Activated T-cell treated with anti-CD3 and anti-CD28 coated beads for 1 hour (primary cell): ENCODE results near the gene TRAF3.
"Not testable (repeated sequence)": the region's sequence is repeated elsewhere in the genome, so short reads cannot be mapped to it uniquely, and the experiment has no call there.

Experiments used
- DNase-seq: peaks from one replicate; pipeline ENCODE4 v3.0.0-alpha.2; 2020; ENCODE audit warnings: low read depth

TRAF3 gene

DNA sequence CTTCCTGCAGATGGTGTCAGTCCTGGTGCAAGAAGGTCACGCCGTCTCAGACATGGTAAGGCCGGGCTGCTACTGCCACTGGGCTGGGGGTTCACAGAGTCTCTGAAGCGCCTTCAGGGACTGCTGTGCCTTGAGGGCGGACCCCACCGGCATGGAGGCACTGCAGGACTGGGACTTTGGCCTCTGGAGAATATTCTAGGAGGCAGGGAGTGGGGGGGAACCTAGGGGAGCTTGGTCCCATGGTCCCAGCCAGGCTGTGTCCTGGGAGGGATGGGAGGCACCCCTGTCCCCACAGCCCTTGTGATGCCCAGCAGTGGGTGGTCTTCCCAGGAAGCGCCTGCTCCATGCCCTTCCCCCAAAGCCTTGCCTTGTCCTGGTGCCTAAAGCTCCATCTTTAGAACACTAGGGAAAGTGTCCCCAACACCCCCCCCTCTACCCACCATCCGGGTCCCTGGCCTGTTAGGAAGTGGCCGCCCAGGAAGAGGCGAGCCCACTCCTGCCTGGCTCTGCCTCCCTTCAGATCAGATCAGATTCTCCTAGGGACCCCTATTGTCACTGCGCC, 146.8 kb downstream of the TRAF3 start:
- no peak for DNase-seq

DNA sequence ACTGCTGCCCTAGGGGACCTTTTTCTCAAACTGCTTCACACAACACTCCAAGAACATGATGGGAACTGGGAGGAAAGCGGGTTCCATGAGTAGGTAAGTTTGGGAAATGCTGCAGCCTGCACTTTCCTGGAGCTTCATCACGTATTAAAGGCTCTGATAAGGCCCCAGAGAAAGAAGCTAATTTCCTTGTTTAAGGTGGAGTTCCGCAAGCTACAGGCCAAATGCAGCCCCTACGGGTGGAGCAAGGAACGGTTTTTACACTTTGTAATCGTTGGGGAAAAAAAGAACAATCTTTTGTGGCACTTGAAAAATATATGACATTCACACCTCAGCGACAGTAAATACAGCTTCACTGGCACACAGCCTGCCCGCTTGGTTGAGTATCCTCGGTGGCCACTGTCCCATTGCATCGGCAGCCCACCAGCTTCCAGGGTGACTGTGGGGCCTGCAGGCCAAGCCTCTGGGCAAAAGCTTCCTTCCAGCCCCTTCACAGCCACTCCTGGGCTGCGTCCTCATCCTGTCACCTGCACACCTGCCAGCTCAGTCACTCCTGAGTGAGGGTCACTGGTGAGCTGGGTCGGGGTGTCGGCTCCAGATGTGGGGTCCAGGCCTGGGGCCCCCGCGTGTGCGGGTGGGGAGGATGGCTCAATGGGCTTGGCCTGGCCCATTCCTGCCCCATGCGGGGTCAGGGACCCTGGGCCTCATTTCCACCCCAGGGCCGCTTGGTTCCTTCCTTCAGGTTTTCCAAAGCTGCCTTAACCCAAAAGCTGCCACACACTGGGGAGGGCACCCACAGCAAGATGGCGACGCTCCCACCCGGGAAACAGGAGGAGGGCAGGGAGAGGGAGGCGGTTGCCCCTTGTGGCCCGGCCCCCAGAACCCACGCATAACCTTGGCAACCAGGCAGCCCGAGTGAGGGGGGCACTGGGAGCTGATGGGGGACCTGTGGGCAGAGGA, 147.7 kb downstream of the TRAF3 start:
- no peak for DNase-seq

- DNase-seq = no peak
Measured at GRCh38 chr14:102925646-102926045, 148.4 kb downstream of the TRAF3 start.

GRCh38 chr14:102926104-102926503, 148.9 kb downstream of the TRAF3 start:
- DNase-seq = no peak

GRCh38 chr14:102926840-102927239, 149.6 kb downstream of the TRAF3 start:
- DNase-seq = not testable (repeated sequence)

- DNase-seq = no peak
Measured at GRCh38 chr14:102927346-102927877, 150.2 kb downstream of the TRAF3 start.

GRCh38 chr14:102927878-102928411, 150.7 kb downstream of the TRAF3 start:
- DNase-seq = no peak

GRCh38 chr14:102928412-102929240, 151.4 kb downstream of the TRAF3 start:
- peak; percentile 75 for DNase-seq

GRCh38 chr14:102929241-102930137, 152.2 kb downstream of the TRAF3 start:
- DNase-seq = no peak

GRCh38 chr14:102930138-102930752, 153.0 kb downstream of the TRAF3 start:
- DNase-seq = no peak

DNA sequence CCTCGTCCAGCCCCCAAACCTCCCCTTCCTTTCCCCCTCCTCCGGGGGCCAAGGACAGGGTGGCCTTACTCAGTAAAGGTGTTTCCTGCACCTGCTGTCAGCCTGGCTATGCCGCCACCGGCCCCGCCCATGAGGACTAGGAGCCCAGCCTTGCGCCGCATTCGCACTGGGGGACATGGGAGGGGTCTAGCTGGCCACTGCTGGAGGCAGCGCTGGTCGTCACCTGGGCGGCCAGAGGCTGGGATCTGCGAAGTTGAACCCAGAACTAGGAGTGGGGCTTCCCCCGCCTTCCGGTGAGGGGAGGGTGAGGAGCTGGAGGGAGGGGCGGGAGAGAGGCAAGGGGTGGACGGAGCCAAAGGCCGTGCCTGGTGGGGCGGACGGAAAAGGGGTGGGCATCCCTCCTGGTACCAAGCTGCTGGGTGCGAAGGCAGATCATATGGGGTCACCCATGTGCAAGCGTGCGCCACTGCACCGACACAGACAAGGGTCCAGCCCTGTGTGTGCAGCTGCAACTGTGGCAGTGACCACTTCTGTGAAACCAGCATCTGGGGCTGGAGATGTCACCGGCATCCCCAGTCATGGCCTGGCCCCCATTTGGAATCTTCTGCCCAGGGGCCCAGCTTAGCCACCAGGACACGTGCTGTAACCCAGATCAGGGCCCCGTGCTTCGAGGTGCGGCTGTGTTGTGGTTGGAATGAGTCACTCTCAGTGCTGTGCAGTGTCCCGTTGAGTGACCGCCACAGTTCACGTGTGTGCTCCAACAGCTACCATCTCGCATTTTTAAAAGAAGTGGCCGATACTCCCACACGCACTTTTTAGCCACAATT, 153.7 kb downstream of the TRAF3 start:
- DNase-seq = no peak

DNA sequence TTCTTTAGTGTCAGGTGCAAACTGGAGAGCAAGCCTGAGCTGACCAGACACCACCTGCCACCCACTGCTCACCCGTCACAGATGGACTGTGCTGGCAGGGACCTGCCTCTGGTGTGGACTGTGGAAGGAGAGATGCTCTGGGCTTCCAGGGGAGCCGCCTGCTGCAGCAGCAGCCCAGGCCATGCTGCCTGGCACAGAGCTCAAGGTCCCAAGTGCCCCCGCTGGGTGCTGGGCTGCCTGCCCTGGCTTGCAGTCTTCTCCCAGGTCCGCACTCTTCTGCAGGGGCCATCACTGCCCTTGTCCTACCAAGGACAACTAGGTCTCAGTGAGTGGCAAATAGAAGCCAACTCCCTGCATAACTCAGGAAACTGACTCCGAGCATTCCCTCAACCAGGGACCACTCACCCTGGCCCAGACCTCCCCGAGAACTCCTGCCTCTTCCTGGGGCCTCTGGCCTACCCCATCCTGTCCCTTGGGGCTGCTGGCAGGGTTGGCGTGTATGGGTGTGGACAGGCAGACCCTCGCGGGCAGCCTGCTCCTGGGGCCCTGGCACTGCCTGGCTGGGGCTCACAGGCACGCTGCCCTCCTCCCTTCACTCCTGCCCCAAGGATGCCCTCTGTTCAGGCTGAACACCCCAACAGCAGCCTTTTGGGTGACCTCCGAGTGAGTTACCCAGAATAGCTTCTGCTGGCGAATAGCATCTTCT, 154.5 kb downstream of the TRAF3 start:
- no peak for DNase-seq

GRCh38 chr14:102932484-102933248, 155.4 kb downstream of the TRAF3 start:
- DNase-seq = no peak

- no peak for DNase-seq
Measured at GRCh38 chr14:102933618-102934231, 156.5 kb downstream of the TRAF3 start.

- DNase-seq = no peak
Measured at GRCh38 chr14:102935756-102936155, 158.5 kb downstream of the TRAF3 start.

DNA sequence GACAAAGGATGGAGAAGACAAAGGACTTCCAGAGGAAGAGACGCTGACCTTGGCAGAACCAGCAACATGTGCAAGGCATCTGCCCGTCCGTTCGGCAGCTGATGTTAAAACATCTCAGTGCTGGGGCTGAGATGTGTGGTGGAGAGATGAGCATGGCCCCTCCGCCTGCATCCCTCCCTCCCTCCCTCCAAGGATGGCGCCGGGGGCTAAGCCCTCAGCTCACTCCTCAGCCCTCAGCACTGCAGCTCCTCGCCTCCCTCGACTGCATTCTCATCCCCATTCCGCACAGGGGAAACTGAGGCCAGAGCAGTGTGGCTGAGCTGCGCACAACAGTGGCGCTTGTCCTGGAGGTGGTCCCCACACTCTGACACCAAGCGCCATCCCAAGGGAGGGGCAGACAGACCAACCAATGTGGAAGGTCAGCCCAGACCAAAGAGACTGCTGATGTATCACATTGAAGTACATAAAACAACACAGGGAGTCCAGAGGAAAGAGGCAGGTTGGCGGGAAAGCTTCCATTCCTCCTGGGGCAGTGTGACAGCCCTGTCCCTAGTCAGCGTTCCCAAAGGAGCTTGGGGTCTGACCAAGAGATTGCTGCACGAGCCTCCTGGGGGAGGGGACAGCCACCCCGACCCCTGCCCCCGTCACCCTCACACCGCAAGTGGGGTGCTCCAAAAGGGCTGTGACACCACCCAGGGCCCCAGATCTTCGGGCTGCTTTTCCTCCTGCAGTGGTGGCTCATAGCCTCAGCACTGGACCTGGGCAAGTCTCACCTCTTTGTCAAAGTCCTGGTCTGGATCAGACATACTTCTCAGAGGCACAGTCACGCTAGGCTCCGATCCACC, 160.3 kb downstream of the TRAF3 start:
- no peak for DNase-seq

- no peak for DNase-seq
Measured at GRCh38 chr14:102938191-102938590, 160.9 kb downstream of the TRAF3 start.
